ENCODE data around the gene DYNC2I2. TPM values are rescaled to one million over a fixed set of nuclear protein-coding genes. Genes with fewer than 3 reads are reported as not detected.

Gene DYNC2I2
- total RNA-seq, 1 donor from 2014 or later = 128 TPM

DNA sequence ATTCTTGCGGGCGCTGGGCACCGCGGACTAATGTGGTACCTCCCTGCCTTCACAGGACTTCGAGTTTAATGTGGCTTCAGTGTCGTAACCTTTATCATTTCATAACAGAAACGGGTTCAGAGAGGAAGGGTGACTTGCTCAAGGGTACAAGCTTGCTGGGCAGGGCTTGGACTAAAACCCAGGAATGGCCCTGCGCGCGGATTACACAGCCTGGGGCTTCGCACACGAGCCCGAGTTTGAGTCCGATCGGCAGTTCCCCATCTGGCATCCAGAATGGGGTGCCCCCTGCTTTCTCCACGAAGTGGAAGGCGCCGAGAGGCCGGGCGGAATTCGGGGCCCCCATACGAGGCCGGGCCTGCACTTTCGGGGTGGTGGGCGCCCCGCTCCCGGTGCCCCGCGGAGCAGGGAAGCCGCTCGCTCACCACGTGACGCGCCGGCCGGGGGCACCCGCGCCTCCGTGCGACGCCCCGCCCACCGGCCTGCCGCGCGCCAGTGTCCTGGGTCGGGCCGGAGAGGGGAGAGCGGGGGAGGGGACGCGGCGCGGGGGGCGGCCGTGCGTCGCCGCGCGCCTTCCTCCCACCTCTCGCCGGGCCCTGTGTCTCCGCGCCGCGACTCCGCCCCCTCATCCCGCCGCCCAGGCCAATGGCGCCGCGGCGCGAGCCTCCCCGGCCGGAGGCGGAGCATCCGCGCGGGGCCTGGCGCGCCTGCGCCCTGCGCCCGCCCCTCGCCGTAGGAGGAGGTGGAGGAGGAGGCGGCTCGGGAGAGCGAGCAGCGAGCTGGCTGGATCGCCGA is 32.0 kb upstream of the DYNC2I2 start, which contains the start of gene SET:
TSS of gene SET (plus strand) at position 722 of the 792 bp plus-strand sequence. CDS start 361 bp downstream, outside the sequence.
- Mint-ChIP-seq H3K4me3 (peak within 1 kb of the TSS; percentile 90), H3K4me1 (peaks cover 62% of the 10 kb centered on the region), H3K27me3 (ENCODE audit: low read depth) (peaks cover 5% of the 10 kb centered on the region), H3K27ac (ENCODE audit: unreplicated experiment) (peak within 1 kb of the TSS; percentile 89), H3K36me3 (ENCODE audit: low read depth) (peaks cover 21% of the 10 kb centered on the region), H3K9me3 (no peaks in the 10 kb centered on the region)
- DNase-seq (ENCODE audit: low read depth, low spot score) = peak; percentile 92
- no peak for TF ChIP-seq CTCF (conservative IDR thresholded peaks at IDR 0.05)

GRCh38 chr9:128687453-128687852 is 30.8 kb upstream of the DYNC2I2 start:
- H3K9me3 Mint-ChIP-seq = no peaks in the 10 kb centered on the region
- peaks cover 63% of the 10 kb centered on the region for H3K4me1 Mint-ChIP-seq
- peaks cover 15% of the 10 kb centered on the region for H3K36me3 Mint-ChIP-seq (ENCODE audit: low read depth)
- TF ChIP-seq CTCF (conservative IDR thresholded peaks at IDR 0.05) = no peak
- H3K27me3 Mint-ChIP-seq (ENCODE audit: low read depth) = peaks cover 5% of the 10 kb centered on the region
- DNase-seq (ENCODE audit: low read depth, low spot score) = no peak
- H3K4me3 Mint-ChIP-seq = peak overlapping the region; percentile 90
- no peak overlapping the region for H3K27ac Mint-ChIP-seq (ENCODE audit: unreplicated experiment)

- TF ChIP-seq CTCF (conservative IDR thresholded peaks at IDR 0.05) = no peak
- Mint-ChIP-seq H3K27me3 (ENCODE audit: low read depth) (peaks cover 5% of the 10 kb centered on the region), H3K9me3 (no peaks in the 10 kb centered on the region), H3K36me3 (ENCODE audit: low read depth) (peaks cover 4% of the 10 kb centered on the region), H3K4me1 (peaks cover 50% of the 10 kb centered on the region), H3K4me3 (peak overlapping the region; percentile 90), H3K27ac (ENCODE audit: unreplicated experiment) (no peak overlapping the region)
- no peak for DNase-seq (ENCODE audit: low read depth, low spot score)
These were observed 29.2 kb upstream of the DYNC2I2 start for GRCh38 chr9:128685636-128686489.

- no peak for DNase-seq (ENCODE audit: low read depth, low spot score)
- peaks cover 46% of the 10 kb centered on the region for H3K4me1 Mint-ChIP-seq
- no peaks in the 10 kb centered on the region for H3K9me3 Mint-ChIP-seq
- H3K27me3 Mint-ChIP-seq (ENCODE audit: low read depth) = peaks cover 2% of the 10 kb centered on the region
- H3K36me3 Mint-ChIP-seq (ENCODE audit: low read depth) = no peaks in the 10 kb centered on the region
- H3K4me3 Mint-ChIP-seq = peak overlapping the region; percentile 90
- H3K27ac Mint-ChIP-seq (ENCODE audit: unreplicated experiment) = peak overlapping the region; percentile 36
- TF ChIP-seq CTCF (conservative IDR thresholded peaks at IDR 0.05) = no peak
These were observed 27.9 kb upstream of the DYNC2I2 start for GRCh38 chr9:128684325-128685199.

GRCh38 chr9:128684065-128684324 is 27.3 kb upstream of the DYNC2I2 start:
- DNase-seq (ENCODE audit: low read depth, low spot score) = no peak
- Mint-ChIP-seq H3K27me3 (ENCODE audit: low read depth) (peaks cover 2% of the 10 kb centered on the region), H3K9me3 (no peaks in the 10 kb centered on the region), H3K36me3 (ENCODE audit: low read depth) (no peaks in the 10 kb centered on the region), H3K4me1 (peaks cover 46% of the 10 kb centered on the region), H3K27ac (ENCODE audit: unreplicated experiment) (peak overlapping the region; percentile 36), H3K4me3 (peak overlapping the region; percentile 90)
- no peak for TF ChIP-seq CTCF (conservative IDR thresholded peaks at IDR 0.05)
